Activated CD8-positive, alpha-beta memory T cell treated with anti-CD3 and anti-CD28 coated beads, Interleukin-2, amount 50 U/mL, for 48 hours (primary cell): ENCODE results near the gene SLC35D2.
"Not testable (repeated sequence)": the region's sequence is repeated elsewhere in the genome, so short reads cannot be mapped to it uniquely, and the experiment has no call there.

Experiments
- DNase-seq: peaks from one replicate; pipeline ENCODE4 v3.0.0-alpha.2; 2020

Gene SLC35D2

DNA sequence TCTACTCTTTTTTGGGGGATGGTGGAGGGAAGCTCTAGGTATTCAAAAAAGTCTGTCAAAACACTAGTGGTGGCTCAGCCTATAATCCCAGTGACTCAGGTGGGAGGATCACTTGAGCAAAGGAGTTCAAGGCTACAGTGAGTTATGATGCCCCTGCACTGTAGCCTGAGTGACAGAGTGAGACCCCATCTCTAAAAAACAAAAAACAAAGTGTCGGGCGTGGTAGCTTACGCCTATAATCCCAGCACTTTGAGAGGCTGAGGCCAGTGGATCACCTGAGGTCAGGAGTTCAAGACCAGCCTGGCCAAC is 15.8 kb upstream of the SLC35D2 start:
- no peak for DNase-seq

DNA sequence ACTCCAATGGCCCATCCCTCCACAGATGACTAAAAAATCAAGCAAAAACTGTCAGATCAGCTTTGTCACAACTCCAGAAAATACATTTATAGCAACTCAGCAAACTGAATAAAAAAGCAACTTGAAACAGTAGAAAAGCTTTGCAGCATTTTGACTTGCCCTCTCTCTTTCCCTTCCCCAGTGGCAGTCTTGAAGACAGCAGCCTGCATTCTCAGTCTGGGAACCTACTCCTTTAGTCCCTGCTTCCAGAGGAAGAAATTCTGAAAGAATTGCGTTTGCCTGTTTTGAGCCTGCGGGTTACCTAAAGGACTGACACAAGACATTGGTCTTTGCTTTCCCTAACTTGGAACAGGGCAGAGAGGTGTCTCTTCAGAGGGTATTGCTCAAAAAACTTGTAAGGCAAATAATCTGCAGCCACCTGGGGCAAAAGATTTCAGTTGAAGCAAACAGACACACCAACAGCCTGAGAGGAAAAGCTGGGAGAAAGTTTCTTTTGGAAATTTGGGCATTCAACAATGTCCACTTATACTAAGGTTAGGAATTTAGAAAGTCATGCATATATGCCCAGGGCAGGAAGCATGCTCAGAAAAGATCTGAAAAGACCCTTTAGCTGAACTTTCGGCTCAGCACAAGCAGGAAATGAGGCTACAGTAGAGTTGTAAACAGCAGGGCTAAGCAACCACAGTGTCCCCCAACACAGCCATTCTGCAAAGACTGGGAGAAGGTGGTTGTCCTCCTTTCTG is 15.2 kb upstream of the SLC35D2 start:
- DNase-seq = no peak

DNA sequence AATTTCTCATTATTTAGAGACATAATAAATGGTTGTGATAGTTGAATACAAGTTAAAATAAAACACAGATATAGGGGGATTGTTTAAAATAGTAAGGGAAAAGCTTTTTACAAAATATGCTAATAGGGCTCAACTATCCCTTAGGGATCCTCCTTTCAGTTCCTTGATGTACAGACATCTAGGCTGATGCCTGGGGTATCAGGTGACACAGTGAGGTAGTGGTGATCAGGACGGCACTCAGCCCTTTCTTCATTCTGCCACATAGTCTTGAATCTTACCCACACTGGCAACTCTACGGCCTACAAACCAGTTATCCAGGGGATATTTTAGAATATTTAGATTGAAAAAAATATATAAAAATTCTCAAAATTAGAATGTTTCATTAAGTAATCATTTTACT is 12.5 kb upstream of the SLC35D2 start:
- DNase-seq = no peak

DNA sequence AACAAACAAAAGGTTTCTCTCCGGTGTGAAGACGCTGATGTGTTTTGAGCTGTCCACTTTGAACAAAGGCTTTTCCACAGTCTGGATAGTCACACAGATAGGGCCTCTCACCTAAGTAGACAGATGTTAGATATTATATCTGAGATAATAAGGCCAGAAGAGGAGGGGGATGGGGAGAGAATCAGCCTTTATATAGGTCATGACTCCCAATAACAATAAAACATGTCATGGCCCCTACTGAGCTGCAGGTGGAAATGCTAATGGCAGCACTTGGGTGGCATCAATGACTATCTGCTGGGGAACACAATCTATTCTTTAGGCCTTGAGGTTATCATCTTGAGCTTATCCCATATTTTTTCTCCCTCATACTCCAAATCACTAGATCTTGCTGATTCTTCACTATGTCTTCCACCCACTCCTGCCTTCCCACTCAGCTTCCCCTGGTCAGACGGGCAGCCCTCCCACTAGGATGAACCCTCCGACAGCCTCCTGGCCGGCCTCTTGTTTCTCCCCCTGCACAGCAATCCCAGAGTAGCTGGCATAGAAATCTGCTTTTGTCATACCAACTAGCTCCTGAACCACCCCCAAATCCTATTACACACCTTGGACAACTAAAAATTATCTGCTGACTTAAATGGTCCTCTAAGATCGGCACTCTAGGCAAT is 11.5 kb upstream of the SLC35D2 start:
- DNase-seq = no peak

DNA sequence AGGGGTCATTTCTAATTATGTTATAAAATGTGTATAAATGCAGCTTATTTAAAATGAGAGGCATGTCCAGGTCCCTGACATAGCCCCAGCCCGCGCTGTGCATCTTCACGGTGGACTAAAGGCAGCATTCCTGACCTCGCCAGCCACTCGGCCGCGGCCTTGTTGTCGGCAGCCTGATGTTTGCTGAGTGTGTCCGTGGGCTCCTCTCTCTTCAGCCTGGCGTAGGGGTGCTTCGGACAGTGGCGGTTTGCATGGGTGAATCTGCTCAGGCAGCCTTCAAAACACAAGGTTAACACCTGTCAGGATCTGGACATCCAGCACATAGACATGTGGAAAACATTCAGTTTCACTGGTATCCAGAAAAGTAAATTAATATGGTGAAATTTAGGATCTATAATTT is 8.8 kb upstream of the SLC35D2 start:
- DNase-seq = peak; percentile 36

DNA sequence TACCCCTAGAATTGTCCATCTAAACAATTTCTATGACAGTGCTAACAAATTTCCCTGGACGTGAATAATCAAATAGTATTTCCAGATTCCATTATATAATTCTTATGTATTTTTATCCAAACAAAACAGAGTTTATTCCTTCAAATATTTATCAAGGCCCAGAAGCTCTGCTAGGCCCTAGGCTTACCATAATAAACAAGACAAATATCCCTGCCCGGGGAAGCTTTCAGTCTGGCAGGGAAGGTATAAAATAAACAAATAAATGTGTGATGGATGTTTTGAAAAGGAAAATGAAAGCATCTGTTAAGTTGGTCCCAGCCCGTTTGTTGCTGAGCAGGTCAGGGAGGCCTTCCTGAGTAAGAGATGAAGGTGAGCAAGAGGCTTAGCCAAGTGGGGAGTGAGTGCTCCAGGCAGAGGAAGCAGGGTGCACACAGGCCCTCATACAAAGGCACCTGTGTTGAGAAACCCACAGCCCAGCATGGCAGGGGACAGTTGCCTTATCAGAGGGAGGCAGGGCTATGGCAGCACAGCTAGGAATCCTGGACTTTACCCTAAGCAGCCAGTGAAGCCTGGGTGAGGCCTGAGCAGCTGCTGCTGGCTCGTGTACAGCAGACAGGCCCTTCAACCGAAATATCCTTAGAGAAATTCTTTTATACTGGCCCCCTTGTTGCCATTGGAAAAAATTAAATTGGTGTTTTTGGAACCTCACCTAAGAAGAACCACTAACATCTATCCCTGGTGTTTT is 7.7 kb upstream of the SLC35D2 start:
- DNase-seq = no peak

DNA sequence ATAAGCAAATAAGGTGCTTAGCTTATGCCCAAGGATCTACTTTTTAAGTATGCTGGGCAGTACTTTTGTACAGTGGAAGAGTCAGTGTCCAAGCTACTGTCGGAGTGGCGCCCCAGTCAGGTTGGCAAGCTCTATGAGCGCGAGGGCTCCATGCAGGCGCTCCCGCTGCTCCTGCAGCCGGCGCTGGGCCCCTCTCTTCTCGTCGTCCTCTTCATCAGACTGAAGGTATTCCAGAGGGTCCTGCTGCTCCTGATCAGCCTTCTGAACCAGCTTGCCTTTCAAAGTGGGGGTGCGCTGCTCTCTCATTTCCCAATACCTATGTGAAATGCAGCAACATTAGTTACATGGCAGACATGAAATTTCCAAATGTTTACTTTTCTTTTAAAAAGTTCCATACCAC is 4.6 kb upstream of the SLC35D2 start:
- no peak for DNase-seq

DNA sequence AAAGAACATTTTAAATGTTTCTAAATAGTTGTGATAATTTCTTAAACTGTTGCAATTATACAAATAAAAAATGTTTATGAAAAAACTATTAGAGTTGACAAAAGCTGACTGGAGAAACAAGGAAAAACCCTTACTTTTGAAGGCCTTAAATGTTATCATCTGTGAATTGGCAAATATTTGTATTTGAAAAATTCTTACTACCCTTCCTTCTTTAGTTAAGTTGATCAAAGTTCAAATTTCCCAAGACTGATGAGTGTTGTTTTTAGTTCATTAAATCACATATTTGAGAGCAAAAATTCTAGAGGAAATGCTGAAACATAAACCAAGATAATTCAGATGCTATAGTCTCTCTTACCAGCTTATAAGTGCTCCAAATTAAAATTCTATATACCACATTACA is 2.6 kb upstream of the SLC35D2 start:
- DNase-seq = no peak

DNA sequence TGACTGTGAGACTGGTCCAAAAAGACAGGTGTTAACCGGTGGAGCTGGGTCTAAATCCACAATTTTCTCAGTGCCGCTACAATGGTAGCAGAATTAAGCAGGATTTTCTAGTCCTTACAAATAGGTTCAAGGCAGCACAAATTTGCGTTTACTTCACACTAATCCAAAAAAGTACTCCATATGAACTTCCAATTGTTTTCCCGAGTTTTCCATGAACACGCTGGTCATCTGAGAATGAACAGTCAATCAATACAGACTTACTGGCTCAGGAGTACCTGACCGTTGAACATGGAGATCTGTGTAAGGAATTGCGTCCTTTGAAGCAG is 709 bp downstream of the SLC35D2 start:
- DNase-seq = no peak

DNA sequence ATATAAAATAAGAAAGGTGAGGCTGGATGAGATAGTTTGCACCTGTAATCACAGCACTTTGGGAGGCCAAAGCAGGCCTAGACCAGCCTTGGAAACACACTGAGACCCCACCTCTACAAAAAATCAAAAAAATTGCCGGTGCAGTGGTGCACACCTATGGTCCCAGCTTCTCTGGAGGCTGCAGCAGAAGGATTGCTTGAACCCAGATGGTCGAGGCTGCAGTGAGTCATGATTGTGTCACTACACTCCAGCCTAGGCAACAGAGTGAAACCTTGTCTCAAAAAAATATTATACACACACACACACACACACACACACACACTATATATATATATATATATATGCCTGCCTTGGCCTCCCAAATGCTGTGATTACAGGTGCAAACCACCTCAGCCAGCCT is 1.3 kb downstream of the SLC35D2 start:
- DNase-seq = no peak

DNA sequence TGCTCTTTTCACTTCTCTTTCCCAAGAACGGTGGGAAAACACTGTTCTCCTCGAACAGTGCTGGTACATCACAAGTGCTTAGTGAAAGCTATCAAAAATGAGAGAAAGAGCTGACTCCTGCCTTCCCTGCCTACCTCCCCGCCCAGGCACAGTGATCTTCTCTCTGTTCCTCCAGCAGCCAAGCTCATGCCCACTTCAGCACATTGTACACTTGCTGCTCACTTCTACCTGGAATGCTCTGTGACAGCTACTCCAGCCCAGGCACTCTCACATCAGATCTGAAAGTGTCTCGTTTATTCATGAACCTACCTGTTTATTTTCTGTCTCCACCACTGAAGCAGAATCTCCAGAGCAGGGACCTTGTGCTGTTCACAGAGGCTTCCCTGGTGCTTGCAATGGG is 1.8 kb downstream of the SLC35D2 start:
- DNase-seq = no peak

DNA sequence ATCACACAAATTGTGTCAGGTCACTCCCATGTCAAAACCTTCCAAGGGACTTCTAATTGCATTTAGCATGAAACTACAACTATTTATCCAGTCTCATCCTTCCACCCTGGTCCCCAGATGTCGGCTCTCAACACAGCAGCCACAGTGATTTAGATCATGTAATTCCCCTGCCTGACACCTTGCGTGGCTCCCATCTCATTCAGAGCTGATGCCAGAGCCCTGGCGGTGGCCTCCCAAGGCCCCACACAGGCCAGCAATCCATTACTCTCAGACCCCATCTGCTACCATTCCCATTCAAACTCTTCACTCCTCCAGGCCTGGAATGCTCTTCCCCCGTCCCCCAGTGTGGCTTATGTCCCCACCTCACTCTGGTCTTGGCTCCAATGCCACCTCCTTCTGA is 2.4 kb downstream of the SLC35D2 start:
- DNase-seq = no peak

DNA sequence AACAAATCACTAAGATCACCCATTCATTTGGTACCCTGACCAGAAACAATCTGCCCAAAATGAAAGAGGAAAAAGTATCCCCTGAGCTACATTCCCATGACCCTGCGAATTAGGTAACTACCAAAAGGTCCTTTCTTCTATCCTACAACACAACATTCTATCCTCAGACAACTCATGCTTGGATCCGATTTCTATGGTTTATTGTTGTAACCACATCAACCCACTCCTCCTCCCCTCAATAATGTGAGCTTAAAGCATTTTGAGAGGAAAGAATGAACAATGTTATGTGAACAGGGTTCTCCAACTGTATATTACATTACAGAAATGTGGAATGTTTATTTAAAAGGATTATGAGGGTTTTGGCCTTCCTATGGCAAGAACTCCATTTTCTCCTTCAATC is 4.0 kb downstream of the SLC35D2 start:
- DNase-seq = no peak

DNA sequence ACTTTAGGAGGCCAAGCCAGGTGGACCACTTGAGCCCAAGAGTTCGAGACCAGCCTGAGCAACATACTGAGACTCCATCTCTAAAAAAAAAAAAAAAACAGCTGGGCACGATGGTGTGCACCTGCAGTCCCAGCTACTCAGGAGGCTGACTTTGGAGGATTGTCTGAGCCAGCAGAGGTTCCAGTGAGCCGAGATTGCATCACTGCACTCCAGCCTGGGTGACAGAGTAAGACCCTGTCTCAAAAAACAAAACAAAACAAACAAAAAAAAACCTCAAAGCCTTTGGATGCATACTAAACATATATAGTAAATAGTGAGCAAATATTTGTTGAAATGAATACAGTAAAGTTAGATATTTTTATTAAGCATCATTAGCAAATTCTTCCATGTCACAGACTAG is 5.3 kb downstream of the SLC35D2 start:
- DNase-seq = no peak

DNA sequence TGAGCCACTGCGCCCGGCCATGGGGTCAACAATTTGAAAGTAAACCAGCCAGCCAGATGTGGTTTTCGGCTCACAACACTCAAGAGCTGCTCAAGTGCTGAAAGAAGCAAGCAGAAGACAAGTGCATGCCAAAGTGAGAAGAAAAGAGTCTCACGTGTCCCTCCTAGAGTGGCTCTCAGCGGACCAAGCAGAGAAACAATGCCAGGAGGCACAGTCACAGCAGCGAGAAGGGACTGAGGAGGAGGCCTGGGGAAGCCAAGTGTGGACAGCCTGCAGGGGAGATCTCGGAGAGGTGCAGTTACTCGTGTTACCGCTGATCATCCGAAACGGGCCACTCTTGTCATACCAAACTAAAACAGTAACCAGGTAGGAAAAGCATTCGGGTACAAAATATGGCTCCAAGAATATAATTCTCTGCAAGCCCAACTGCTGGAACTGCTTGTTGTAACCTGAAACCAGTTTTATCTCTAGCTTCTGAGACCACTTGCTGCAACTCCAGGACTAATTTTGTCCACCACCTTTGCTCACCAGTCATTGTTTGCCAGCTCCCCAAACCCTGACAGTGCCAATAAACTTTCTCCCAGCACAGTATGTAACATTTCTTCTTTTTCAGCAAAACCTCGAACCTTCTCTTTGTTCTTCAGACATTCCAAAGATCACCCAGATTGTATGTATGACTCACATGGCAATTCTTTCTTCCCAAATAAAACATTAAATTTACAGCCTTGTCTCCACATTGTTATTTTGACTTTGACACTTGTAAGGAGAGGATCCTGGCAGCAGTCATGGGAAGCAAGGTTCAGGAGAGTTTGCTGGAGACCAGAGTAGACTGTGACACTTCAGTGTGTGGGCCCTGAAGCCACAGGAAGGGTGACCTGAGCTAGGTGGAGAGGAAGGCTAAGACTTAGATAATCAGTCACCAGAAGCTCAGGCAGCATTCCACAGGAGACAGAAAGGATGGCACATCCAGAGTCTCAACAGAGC is 6.3 kb downstream of the SLC35D2 start:
- no peak for DNase-seq

DNA sequence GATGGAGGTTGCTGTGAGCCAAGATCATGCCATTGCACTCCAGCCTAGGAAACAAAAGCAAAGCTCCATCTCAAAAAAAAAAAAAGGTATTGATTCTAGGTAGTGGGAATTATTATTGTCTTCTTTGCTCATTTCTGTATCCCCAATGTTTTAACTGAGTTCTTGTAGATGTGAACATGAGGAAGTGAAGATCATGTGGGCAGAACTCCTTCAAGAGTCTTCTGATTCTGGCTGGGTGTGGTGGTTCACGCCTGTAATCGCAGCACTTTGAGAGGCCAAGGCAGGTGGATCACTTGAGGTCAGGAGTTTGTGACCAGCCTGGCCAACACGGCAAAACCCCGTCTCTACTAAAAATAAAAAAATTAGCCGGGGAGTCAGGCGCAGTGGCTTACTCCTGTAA is 8.0 kb downstream of the SLC35D2 start:
- not testable (repeated sequence) for DNase-seq

DNA sequence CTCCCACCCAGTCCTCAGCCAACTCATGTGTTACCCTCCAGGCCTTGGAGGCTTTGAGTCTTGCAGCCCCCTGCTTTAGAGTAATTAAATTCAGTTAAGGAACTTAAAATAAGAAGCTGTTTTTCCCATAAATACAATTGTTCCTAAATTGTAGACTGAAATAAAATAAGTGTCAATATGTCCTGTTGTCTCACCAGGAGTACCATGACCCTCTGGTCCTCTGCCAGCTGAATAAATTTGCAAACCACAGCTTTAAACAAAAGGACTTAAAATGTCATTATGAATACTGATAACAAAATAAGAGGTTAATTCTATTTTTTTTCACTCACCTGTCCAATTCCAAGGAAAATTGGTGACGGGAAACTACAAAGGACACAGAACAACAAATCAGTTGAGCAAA is 15.6 kb downstream of the SLC35D2 start:
- no peak for DNase-seq

DNA sequence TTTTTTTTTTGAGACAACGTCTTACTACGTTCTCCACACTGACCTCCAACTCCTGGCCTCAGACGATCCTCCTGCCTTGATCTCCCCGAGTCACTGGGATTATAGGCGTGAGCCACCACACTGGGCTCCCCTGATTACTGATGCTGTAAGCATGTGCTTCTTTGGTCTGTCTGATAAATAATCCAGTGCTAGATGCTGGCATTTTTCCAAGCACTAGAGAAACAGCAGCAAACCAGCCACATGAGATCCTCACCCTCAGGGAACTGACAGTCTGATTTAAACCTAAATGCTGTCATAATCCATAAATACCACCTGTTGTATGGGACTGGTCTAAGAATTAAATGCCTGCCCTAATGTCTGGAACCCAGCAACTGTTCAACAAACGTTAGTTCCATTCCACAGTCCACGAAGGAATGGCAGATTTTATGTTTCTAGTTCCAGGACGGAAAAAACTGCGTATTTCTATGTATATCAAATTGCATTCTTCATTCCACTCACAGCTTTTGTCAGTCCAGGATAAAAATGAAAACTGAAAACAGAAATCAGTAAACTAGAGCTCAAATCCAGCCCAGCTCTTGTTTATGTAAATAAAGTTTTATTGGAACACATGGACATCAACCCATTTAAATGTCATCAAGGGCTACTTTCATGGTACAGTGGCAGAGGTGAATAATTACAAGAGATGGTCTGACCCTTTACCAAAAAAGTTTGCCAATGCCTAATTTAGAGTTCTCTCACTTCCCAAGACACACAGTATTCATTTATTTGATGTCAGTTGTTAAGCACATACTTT is 20.1 kb downstream of the SLC35D2 start:
- DNase-seq = no peak

DNA sequence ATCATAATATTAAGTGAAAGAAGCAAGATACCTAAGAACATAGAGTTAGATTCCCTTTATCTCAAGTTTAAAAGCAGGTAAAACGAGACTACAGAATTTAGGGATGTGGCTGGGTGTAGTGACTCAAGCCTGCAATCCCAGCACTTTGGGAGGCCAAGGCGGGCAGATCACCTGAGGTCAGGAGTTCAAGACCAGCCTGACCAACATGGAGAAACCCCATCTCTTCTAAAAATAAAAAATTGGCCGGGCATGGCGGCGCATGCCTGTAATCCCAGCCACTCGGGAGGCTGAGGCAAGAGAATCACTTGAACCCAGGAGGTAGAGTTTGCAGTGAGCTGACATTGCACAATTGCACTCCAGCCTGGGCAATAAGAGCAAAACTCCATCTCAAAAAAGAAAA is 21.4 kb downstream of the SLC35D2 start:
- not testable (repeated sequence) for DNase-seq

DNA sequence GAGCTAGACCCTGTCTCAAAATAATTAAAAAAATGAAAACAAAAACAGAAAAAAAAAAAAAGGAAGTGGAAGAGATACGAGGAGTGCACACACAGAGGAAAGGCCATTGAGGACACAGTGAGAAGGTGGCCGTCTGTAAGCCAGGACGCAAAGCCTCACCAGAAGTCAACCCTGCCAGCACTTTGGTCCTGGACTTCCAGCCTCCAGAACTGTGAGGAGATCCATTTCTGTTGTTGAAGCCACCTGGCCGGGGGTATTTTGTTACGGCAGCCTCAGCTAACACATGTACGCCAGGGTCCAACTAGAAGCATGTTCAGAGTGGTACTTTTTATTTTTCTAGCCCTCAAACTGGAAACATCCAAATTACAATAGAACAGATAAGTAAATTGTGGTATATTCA is 21.8 kb downstream of the SLC35D2 start:
- no peak for DNase-seq

DNA sequence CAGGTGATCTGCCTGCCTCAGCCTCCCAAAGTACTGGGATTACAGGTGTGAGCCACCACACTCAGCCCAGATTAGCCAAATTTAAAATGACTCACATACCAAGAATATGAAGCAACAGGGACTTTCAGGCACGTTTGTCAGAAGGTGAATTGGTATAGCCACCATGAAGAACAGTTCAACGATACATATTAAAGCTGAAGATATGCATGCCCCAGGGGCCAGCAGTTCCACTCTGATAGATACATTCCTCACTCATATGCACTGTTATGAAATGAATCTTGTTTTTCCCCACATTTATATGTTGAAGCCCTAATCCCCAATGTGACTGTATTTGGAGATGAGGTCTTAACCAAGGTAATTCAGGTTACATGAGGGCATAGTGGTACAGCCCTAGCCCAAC is 22.5 kb downstream of the SLC35D2 start:
- no peak for DNase-seq

DNA sequence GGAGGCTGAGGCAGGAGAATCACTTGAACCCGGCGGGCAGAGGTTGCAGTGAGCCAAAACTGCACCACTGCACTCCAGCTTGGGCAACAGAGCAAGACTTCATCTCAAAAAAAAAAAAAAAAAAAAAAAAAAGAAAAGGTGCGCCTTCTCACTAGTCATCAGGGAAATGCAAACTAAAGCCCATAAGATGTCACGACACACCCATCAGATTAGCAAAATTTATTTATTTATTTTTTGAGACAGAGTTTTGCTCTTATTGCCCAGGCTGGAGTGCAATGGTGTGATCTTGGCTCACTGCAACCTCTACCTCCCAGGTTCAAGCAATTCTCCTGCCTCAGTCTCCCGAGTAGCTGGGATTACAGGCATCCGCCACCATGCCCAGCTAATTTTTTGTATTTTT is 23.0 kb downstream of the SLC35D2 start:
- DNase-seq = not testable (repeated sequence)
